ENCODE measurements around the gene TRANK1. TPM values are rescaled to one million over a fixed set of nuclear protein-coding genes. Genes with fewer than 3 reads are reported as not detected.
A peak's percentile ranks its signal among the peaks of the same experiment; 100 is the strongest.

Gene TRANK1
- total RNA-seq: 24.9 and 26.1 TPM in 2 replicates
- long read RNA-seq, partial matches to known transcripts: 20 of 21 reads
- long read RNA-seq, other reads (novel, unspliced or antisense): 1 of 21 reads

- H3K4me1 Mint-ChIP-seq (ENCODE audit: unreplicated experiment): peaks cover 8% of the 10 kb centered on the region
- peaks cover 3% of the 10 kb centered on the region for H3K36me3 Mint-ChIP-seq (ENCODE audit: unreplicated experiment)
- peak within 1 kb of the TSS; percentile 85 for H3K27ac Mint-ChIP-seq (ENCODE audit: unreplicated experiment)
- peaks cover 6% of the 10 kb centered on the region for H3K9me3 Mint-ChIP-seq (ENCODE audit: unreplicated experiment)
- H3K4me3 Mint-ChIP-seq (ENCODE audit: unreplicated experiment): peak within 1 kb of the TSS; percentile 84
- H3K27me3 Mint-ChIP-seq (ENCODE audit: unreplicated experiment): no peaks in the 10 kb centered on the region
- TF ChIP-seq CTCF (IDR thresholded peaks at IDR 0.05): no peak
- DNase-seq (ENCODE audit: extremely low spot score, unreplicated experiment): peak; percentile 86
Measured at GRCh38 chr3:36944641-36945270, at the start of gene TRANK1. TRANK1 (minus strand) TSS chr3:36945054; CDS start chr3:36944809, 245 bp downstream.

- Mint-ChIP-seq H3K9me3 (ENCODE audit: unreplicated experiment) (no peaks in the 10 kb centered on the region), H3K36me3 (ENCODE audit: unreplicated experiment) (peaks cover 20% of the 10 kb centered on the region), H3K27me3 (ENCODE audit: unreplicated experiment) (no peaks in the 10 kb centered on the region), H3K27ac (ENCODE audit: unreplicated experiment) (no peak within 1 kb of the TSS), H3K4me1 (ENCODE audit: unreplicated experiment) (peaks cover 33% of the 10 kb centered on the region), H3K4me3 (ENCODE audit: unreplicated experiment) (no peak within 1 kb of the TSS)
- no peak for TF ChIP-seq CTCF (IDR thresholded peaks at IDR 0.05)
- DNase-seq (ENCODE audit: extremely low spot score, unreplicated experiment): peak; percentile 99
Measured at GRCh38 chr3:36993326-36994283, 48.8 kb upstream of the TRANK1 start, which contains the start of gene MLH1. MLH1 (plus strand) TSS chr3:36993518; CDS start chr3:36993548, 30 bp downstream.

- H3K9me3 Mint-ChIP-seq (ENCODE audit: unreplicated experiment): no peaks in the 10 kb centered on the region
- H3K4me1 Mint-ChIP-seq (ENCODE audit: unreplicated experiment): peaks cover 38% of the 10 kb centered on the region
- no peak within 1 kb of the TSS for H3K27ac Mint-ChIP-seq (ENCODE audit: unreplicated experiment)
- no peak for DNase-seq (ENCODE audit: extremely low spot score, unreplicated experiment)
- no peak within 1 kb of the TSS for H3K4me3 Mint-ChIP-seq (ENCODE audit: unreplicated experiment)
- H3K27me3 Mint-ChIP-seq (ENCODE audit: unreplicated experiment): no peaks in the 10 kb centered on the region
- peaks cover 23% of the 10 kb centered on the region for H3K36me3 Mint-ChIP-seq (ENCODE audit: unreplicated experiment)
- peak; percentile 37 for TF ChIP-seq CTCF (IDR thresholded peaks at IDR 0.05)
Measured at GRCh38 chr3:36992806-36993325, 48.0 kb upstream of the TRANK1 start, which contains the start of gene EPM2AIP1. EPM2AIP1 (minus strand) TSS chr3:36993131; CDS start chr3:36993077, 54 bp downstream.

GRCh38 chr3:36991923-36992805 is 47.3 kb upstream of the TRANK1 start:
- no peak for TF ChIP-seq CTCF (IDR thresholded peaks at IDR 0.05)
- Mint-ChIP-seq H3K9me3 (ENCODE audit: unreplicated experiment) (no peaks in the 10 kb centered on the region), H3K4me3 (ENCODE audit: unreplicated experiment) (no peak overlapping the region), H3K27me3 (ENCODE audit: unreplicated experiment) (no peaks in the 10 kb centered on the region), H3K36me3 (ENCODE audit: unreplicated experiment) (peaks cover 24% of the 10 kb centered on the region), H3K27ac (ENCODE audit: unreplicated experiment) (no peak overlapping the region), H3K4me1 (ENCODE audit: unreplicated experiment) (peaks cover 38% of the 10 kb centered on the region)
- DNase-seq (ENCODE audit: extremely low spot score, unreplicated experiment): no peak

All from osteocyte (in vitro differentiated cells).